T1000 (cell line): Measurements from ENCODE around the gene AAK1.
"Not testable (repeated sequence)": the region's sequence is repeated elsewhere in the genome, so short reads cannot be mapped to it uniquely, and the experiment has no call there.

Source experiments
- DNase-seq: peaks from one replicate; lab custom pipeline; 2025; ENCODE audit warnings: mixed read lengths; lab: John Stamatoyannopoulos, UW

Gene AAK1

DNA sequence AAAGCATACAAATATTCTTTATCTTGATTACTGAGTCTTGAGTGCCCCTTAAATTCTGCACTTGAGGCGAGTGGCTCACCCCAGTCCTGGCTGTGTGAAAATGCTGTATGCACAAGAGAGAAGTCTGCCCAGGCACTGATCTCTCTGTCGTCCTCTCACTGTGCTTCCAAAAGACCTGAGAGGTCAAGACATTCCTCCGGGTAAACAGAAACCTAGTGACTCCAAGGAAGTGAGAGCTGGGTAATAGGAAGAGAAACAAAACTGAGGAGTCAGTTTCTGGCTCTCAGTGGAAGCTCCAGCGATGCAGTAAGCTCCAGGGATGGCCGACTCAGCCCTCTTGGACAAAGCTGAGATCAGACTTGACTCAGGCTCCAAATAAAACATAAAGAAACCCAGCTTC is 70.9 kb downstream of the AAK1 start:
- no peak for DNase-seq

DNA sequence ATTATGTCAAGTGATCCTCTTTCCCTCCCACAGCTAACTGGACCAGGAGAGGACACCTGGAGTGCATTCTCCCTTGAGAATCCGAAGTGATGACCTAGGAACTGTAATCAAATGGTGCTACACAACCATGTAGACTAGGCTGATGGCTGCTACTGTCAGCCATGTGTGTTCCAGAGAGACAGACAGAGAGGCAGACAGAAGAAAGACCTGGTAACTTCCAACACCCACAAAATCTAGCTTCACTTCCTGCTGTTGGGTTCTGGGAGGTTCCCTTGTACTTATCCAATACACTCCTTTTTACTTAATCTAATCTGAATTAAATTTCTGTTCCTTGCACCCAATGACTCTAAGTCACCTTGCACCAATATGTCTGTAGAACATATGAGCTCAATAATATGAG is 72.3 kb downstream of the AAK1 start:
- DNase-seq = no peak

- DNase-seq = no peak
Measured at GRCh38 chr2:69570474-69570873, 73.1 kb downstream of the AAK1 start.

GRCh38 chr2:69567909-69568300 is 75.6 kb downstream of the AAK1 start:
- no peak for DNase-seq

DNA sequence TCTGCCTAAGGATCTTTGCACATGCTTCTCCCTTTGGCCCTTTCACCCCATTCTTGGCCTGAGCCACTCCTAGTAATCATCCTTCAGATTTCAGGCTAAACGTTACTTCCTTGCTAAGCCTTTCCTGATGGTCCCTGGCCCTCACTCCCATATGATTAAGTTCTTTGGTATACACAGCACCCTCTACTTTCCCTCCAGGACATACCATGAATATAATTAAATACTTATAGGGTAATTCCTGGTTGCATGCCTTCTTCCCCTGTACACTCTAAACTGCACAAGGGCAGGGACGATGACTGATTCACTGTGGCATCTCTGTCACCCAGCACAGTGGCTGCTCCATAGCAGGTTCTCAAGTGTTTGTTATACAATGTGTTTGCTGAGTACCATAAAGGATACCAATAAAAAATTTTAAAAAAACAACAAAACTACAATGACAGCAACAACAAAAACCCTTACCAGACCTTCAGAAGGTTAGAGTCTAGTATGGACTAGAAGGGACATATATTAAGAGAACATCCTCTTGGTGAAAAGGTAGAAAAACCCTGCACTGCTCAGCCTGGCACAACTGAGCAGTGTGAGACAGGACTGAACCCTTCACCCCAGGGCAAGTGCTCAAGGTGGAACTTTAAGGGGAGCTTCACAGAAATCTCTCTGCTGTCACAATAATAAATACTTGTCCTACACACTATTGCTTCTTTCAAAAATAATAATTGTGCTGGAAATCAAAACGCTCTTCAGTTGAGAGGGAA is 76.2 kb downstream of the AAK1 start:
- DNase-seq = no peak

DNA sequence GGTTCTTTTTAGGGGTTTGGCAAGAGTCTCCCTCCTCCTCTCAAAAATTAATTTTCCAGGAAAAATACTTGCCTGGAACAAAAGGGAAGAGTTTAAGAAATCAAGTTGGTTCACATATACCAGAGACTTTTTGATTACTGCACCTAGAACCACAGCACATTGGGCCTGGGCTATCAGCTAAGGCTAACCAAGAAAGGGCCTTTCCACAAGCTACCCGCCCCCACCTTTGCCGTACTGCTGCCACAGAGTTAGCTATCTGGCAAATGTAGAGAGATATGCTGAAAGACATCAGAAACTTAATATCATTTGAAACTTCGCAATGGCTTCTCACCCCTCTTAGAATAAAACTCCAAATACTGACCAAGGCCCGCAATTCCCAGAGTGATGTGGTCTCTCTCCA is 76.9 kb downstream of the AAK1 start:
- DNase-seq = no peak

DNA sequence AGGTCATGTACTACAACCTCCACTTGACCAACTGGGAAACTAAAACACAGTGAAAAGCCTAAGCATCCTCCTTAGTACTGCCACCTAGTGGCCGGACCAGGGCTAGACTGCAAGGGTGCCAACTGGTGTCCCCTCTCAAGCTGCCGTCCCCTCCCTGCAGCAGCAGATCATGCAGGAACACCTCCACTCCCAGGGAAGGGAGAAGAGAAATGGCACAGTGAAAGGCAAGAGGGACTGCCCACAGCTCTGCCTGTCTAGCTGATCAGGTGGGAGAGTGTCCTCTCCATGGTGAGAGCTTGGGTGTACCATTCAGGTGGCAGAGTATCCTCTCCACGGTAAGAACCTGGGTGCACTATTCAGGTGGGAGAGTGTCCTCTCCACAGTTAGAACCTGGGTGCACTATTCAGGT is 78.1 kb downstream of the AAK1 start:
- no peak for DNase-seq

DNA sequence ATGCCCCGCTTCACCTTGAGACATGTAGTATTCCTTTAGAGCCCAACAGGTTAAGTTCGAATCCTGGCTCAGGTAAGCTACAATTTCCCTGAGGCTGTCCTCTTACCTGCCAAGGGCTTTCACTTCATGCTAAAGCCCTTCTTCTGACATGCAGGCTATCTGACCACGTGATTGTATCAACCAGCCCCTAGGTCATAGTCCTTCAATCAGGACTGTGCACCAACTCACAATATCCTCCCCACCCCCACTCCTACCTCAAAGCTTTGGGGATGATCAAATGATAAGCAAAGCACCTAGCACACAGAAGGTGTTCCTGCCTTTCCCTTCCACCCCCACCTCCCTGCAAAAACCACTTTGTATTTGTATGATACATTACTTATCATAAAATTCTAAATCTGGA is 78.9 kb downstream of the AAK1 start:
- no peak for DNase-seq

GRCh38 chr2:69563021-69563420 is 80.5 kb downstream of the AAK1 start:
- no peak for DNase-seq

DNA sequence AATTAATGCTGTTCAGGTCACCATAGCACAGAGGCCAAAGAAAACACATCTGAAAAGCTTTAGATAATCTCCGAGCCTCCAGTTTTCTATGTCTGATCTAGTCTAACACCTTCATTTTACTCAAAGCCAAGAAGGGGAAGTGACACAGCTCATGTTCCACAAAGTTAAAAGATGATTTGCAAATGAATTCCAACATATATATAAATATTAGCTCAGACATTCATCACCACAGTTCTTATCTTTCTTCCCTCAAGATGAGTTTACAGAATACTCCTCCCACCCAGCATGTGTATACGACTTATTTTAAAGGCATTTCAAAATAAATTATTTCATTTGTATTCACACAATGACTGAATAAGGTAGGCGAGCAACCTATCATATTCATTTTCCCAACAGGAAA is 82.4 kb downstream of the AAK1 start:
- no peak for DNase-seq

GRCh38 chr2:69560147-69560482 is 83.4 kb downstream of the AAK1 start:
- DNase-seq = no peak

GRCh38 chr2:69559442-69560146 is 83.9 kb downstream of the AAK1 start:
- DNase-seq = no peak

DNA sequence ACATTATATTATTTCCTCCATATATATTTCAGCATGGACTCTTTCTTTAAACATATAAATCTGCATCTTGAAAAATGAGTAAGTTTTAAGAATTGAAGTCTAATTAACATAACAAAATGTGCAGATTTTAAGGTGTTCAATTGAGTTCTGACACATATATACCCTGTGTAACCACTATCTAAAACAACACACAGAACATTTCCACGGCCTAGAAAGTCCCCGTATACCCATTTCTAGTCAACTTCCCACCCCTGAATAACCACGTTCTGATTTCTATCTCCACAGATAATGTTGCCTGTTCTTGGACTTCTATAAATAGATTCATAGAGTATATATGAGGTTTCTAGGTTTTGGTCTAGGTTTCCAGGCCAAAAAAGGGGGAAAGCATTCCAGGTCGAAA is 87.5 kb downstream of the AAK1 start:
- DNase-seq = no peak

DNA sequence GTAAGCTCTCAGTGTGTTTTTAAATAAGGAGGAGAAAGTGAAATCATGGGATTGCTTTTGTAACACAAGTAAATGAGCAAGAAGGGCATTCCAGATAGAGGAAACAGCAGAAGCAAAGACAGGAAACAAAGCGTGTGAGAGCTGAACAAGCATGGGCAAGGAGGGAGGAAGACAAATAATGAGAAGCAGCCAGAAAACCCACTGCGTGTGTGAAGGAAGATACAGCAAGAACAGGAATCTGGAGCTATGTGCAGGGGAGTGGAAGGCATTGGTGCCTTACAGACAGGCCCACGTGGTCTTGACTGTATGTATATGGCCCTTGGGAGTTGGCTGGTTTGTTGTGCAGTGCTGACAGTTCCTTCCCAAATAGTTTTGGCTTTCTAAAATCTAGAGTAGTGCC is 88.6 kb downstream of the AAK1 start:
- no peak for DNase-seq

DNA sequence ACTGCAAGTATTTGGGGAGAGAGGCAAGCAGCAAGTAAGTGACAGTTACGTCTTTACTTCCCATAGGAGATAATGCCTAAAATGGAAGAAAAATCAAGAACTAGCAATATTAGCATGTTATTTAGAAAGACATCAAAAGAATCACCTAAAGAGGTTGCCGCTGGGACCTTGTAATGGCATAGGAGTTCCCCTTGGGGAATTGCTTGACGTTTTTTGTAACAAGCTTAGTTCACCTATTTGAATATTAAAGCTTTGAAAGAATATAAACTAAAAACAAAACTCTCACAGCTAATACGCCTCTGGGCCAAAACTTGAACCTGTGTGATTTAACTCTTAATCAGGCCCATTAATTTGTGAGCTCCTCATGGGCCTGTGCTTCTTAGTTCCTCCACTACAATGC is 89.0 kb downstream of the AAK1 start:
- no peak for DNase-seq

DNA sequence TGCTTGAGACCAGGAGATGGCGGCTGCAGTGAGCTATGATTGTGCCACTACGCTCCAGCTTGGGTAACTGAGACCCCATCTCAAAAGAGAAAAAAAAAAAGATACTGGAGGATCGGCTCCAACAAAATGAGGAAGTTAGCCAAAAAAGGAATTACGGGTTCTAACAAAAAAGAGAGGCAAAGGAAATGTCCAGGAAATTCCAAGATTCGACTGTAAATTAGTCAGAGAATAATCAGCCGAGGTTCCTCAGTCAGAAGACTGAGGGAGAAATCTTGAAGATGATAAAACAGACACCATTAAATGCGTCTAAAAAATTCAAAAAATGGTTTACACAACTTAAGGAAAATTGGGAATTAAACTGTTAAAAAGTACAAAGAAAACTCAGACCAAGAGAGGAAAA is 89.5 kb downstream of the AAK1 start:
- no peak for DNase-seq

GRCh38 chr2:69550511-69550910 is 93.0 kb downstream of the AAK1 start:
- DNase-seq = not testable (repeated sequence)

GRCh38 chr2:69549421-69549820 is 94.1 kb downstream of the AAK1 start:
- DNase-seq = no peak

- DNase-seq = no peak
Measured at GRCh38 chr2:69547984-69548715, 95.4 kb downstream of the AAK1 start.

DNA sequence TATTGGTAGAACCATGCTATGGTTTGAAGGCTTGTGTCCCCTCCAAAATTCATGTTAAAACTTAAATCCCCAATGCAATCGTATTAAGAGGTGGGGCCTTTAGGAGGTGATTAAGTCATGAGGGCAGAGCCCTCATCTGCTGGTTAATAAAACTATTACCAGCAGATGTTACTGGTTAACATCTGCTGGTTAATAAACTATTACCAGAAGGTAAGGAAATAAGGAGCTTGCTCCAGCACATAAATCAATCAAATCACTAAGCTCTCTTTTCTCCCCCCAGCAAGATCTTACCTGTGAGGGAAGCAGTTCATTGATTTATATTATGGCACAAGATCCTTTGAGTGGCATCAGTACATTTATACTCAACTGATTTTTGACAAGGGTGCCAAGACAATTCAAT is 96.9 kb downstream of the AAK1 start:
- no peak for DNase-seq

DNA sequence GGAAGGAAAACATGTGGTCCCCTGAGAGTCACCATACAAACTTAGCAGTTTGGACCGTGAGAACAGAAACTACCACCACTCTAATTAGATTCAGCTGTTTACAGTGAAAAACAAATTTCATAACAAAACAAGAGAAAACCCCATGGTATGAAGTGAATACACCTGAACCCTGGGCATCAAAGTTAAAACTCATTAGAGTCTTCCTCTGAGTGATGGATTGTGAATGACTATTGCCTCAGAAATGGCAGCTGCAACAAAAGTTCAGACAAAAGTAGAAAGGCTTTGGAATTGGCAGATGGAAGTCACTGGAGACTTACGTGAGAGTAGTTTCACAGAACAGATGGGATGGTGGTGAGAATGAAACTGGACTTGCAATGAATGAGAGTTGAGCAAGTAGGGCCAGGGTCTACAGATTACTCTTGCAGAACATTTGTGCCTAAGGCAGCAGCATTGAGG is 98.0 kb downstream of the AAK1 start:
- no peak for DNase-seq

DNA sequence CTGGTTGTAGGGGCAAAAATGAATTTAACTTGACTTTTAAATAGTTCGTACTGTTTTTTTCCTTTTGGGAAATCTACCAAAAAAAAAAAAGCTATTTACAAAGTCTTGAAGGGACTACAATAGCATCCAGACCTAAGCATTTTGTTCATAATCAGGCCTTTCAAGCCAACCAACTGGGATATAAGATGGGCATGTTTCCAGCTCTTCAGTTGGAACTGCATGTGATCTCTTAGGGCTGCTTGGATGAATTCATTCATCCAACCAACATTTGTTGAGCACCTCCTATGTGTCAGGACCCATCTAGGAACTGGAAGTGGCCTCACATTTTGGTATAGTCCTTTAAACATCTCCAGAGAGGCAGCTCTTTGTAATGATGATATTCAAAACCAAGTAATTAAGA is 98.6 kb downstream of the AAK1 start:
- no peak for DNase-seq

DNA sequence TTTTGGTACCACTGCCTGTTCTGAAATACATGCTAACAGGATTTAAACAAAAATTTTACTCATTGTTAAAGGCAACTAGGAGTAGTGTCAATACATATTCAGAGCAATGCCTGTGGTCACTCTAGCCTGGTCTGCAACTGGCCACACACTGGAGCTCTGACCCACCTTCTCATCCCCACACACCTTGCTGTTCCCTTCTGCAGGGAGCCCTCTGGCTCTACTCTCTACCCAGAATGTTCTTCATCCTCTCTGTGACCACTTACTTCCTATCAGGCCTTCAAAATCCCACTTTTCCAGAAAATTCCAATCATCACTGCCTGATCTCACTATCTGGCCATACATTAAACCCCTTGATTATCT is 104.0 kb downstream of the AAK1 start:
- no peak for DNase-seq
